Mesothelial cell of epicardium (in vitro differentiated cells): Measurements from ENCODE around the gene SULT4A1. TPM values are rescaled to one million over a fixed set of nuclear protein-coding genes. Genes with fewer than 3 reads are reported as not detected.

Experiments used
- DNase-seq, 2 experiments: peaks; one replicate each; pipeline ENCODE4 v3.0.0; 2021; ENCODE audit warnings: low spot score in 2 of 2; ENCODE audit not compliant: unreplicated experiment in 2 of 2
- H3K27ac Mint-ChIP-seq: 2 replicates; pipeline ENCODE4 v1.8.0; 2021; ENCODE audit warnings: mixed read lengths
- H3K27me3 Mint-ChIP-seq: 2 replicates; pipeline ENCODE4 v1.8.0; 2021; ENCODE audit warnings: low read depth, mixed read lengths
- H3K36me3 Mint-ChIP-seq: 2 replicates; pipeline ENCODE4 v1.8.0; 2021; ENCODE audit warnings: mixed read lengths
- H3K4me1 Mint-ChIP-seq: 2 replicates; pipeline ENCODE4 v1.8.0; 2021; ENCODE audit warnings: mixed read lengths
- H3K4me3 Mint-ChIP-seq: 2 replicates; pipeline ENCODE4 v1.8.0; 2021; ENCODE audit warnings: mild to moderate bottlenecking, moderate library complexity, mixed read lengths
- H3K9me3 Mint-ChIP-seq: 2 replicates; pipeline ENCODE4 v1.8.0; 2021; ENCODE audit warnings: mixed read lengths
- CTCF ChIP-seq: fragments of 200-600 bp; sonication (generic); IDR thresholded peaks from one replicate; pipeline ENCODE4 v1.5.0; 2021; ENCODE audit warnings: antibody characterized with exemption; ENCODE audit not compliant: unreplicated experiment
- total RNA-seq: library from RNA; stranded (reverse); gene quantifications from 3 replicates; pipeline ENCODE4 v1.2.1, GENCODE V29; 2021

The SULT4A1 gene
- total RNA-seq, 1 donor from 2014 or later: 7.1 TPM

GRCh38 chr22:43800970-43801369 lies 61.3 kb downstream of the SULT4A1 start:
- TF ChIP-seq CTCF: no peak
- Mint-ChIP-seq H3K27ac (no peak overlapping the region), H3K4me1 (no peaks in the 10 kb centered on the region), H3K27me3 (peaks cover 49% of the 10 kb centered on the region), H3K9me3 (peaks cover 25% of the 10 kb centered on the region), H3K36me3 (peaks cover 2% of the 10 kb centered on the region), H3K4me3 (no peak overlapping the region)
- DNase-seq: no peak

DNA sequence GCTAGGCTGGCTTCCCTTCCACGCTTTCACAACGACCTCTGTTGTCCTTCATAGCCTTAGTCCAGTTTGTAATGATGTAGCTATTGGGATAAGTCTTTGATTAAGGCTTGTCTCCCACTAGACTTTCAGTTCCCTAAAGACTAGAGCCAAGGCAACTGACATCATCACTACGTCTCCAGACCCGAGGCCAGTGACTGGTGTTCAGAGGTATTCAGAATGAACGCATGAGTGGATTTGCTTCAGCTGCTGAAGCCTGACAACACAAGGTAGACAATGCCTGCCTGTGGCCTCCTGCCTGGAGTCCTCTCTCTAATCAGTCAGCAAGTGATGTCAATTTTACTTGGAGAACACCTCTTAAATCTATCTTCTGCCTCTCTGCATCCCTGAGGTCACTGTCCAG lies 63.8 kb downstream of the SULT4A1 start:
- Mint-ChIP-seq H3K4me1 (no peaks in the 10 kb centered on the region), H3K27ac (no peak overlapping the region), H3K36me3 (peaks cover 2% of the 10 kb centered on the region), H3K27me3 (peaks cover 33% of the 10 kb centered on the region), H3K9me3 (peaks cover 25% of the 10 kb centered on the region), H3K4me3 (no peak overlapping the region)
- no peak for TF ChIP-seq CTCF
- DNase-seq: no peak

- H3K9me3 Mint-ChIP-seq: peaks cover 19% of the 10 kb centered on the region
- no peak for TF ChIP-seq CTCF
- H3K27ac Mint-ChIP-seq: no peak overlapping the region
- H3K36me3 Mint-ChIP-seq: peaks cover 2% of the 10 kb centered on the region
- peaks cover 18% of the 10 kb centered on the region for H3K27me3 Mint-ChIP-seq
- no peaks in the 10 kb centered on the region for H3K4me1 Mint-ChIP-seq
- DNase-seq: no peak
- no peak overlapping the region for H3K4me3 Mint-ChIP-seq
Measured at GRCh38 chr22:43796567-43796966, 65.7 kb downstream of the SULT4A1 start.

DNA sequence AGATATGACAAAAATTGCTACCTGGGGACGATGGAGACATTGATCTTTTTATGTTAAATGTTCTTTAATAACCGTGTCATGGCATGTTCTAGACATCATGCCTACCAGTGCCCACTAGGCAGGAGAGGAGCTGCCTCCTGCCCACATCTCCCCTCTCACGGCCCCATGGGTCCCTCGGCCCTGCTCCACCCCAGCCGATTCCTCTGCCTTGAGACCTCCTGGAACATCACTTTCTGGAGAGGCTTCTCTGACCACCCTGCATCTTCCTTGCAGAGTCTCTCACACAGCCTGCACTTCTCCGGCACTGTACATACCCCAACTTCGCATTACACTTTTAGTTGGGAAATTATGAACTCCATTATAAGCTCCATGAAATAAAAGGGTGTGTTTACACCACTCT lies 67.0 kb downstream of the SULT4A1 start:
- Mint-ChIP-seq H3K9me3 (peaks cover 7% of the 10 kb centered on the region), H3K4me1 (no peaks in the 10 kb centered on the region), H3K36me3 (no peaks in the 10 kb centered on the region), H3K27ac (no peak overlapping the region), H3K27me3 (peaks cover 7% of the 10 kb centered on the region), H3K4me3 (no peak overlapping the region)
- DNase-seq: no peak
- no peak for TF ChIP-seq CTCF

GRCh38 chr22:43792905-43793304 lies 69.4 kb downstream of the SULT4A1 start:
- peaks cover 8% of the 10 kb centered on the region for H3K9me3 Mint-ChIP-seq
- no peaks in the 10 kb centered on the region for H3K4me1 Mint-ChIP-seq
- TF ChIP-seq CTCF: no peak
- H3K36me3 Mint-ChIP-seq: no peaks in the 10 kb centered on the region
- H3K27ac Mint-ChIP-seq: no peak overlapping the region
- peaks cover 11% of the 10 kb centered on the region for H3K27me3 Mint-ChIP-seq
- DNase-seq: no peak
- no peak overlapping the region for H3K4me3 Mint-ChIP-seq

DNA sequence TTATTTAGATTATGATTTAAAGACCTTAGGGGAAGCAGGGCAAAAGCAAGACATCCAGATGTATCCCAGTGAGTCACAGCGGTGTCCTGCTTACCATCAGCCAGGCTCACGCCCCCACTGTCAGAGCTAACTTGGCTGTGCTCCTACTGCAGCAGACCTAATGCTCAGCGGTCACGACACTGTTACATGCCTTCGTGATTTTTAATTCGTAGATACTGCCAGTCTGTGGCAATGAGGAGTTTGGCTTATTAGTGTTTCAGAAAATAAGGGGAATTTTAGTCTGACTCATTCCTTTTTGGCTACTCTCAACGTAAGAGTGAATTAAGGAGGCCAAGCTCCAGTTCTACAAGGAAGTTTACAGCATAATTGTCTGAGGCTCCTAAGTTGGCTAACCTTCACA lies 72.9 kb downstream of the SULT4A1 start:
- no peak for TF ChIP-seq CTCF
- Mint-ChIP-seq H3K27ac (no peak overlapping the region), H3K9me3 (peaks cover 26% of the 10 kb centered on the region), H3K36me3 (no peaks in the 10 kb centered on the region), H3K4me1 (no peaks in the 10 kb centered on the region), H3K27me3 (peaks cover 32% of the 10 kb centered on the region), H3K4me3 (no peak overlapping the region)
- DNase-seq: no peak
